Activated gamma-delta T cell treated with Interleukin-2 at 50 U/mL for 16 hours (primary cell): Measurements from ENCODE around the gene CEP41.
A peak's percentile ranks its signal among the peaks of the same experiment; 100 is the strongest.

Experiments used
- DNase-seq: peaks from one replicate; pipeline ENCODE4 v3.0.0-alpha.2; 2020

CEP41 gene

GRCh38 chr7:130440527-130441365 lies at the start of gene CEP41:
Gene CEP41 (minus strand): TSS chr7:130441016. CDS start chr7:130440966, 50 bp downstream.
- peak; percentile 89 for DNase-seq

- DNase-seq = no peak
Observed at GRCh38 chr7:130490311-130490791, 49.5 kb upstream of the CEP41 start.

GRCh38 chr7:130489140-130489983 lies 48.5 kb upstream of the CEP41 start:
- no peak for DNase-seq

- no peak for DNase-seq
Observed at GRCh38 chr7:130488392-130489139, 47.8 kb upstream of the CEP41 start.

GRCh38 chr7:130486954-130487436 lies 46.2 kb upstream of the CEP41 start:
- DNase-seq = no peak

GRCh38 chr7:130486114-130486953 lies 45.5 kb upstream of the CEP41 start:
- peak; percentile 39 for DNase-seq

GRCh38 chr7:130485734-130486113 lies 44.9 kb upstream of the CEP41 start:
- DNase-seq = no peak

GRCh38 chr7:130483031-130483430 lies 42.2 kb upstream of the CEP41 start:
- DNase-seq = no peak

GRCh38 chr7:130481898-130482297 lies 41.1 kb upstream of the CEP41 start:
- DNase-seq = no peak

GRCh38 chr7:130479716-130480400 lies 39.0 kb upstream of the CEP41 start:
- DNase-seq = no peak

- no peak for DNase-seq
Observed at GRCh38 chr7:130478991-130479390, 38.2 kb upstream of the CEP41 start.

- no peak for DNase-seq
Observed at GRCh38 chr7:130476297-130477150, 35.7 kb upstream of the CEP41 start.

- no peak for DNase-seq
Observed at GRCh38 chr7:130475776-130476175, 35.0 kb upstream of the CEP41 start.

GRCh38 chr7:130473876-130474275 lies 33.1 kb upstream of the CEP41 start:
- no peak for DNase-seq

- no peak for DNase-seq
Observed at GRCh38 chr7:130473289-130473688, 32.5 kb upstream of the CEP41 start.

- no peak for DNase-seq
Observed at GRCh38 chr7:130471974-130472373, 31.2 kb upstream of the CEP41 start.

GRCh38 chr7:130468612-130469011 lies 27.8 kb upstream of the CEP41 start:
- no peak for DNase-seq

GRCh38 chr7:130463553-130464434 lies 23.0 kb upstream of the CEP41 start:
- DNase-seq = no peak

- no peak for DNase-seq
Observed at GRCh38 chr7:130461272-130461671, 20.5 kb upstream of the CEP41 start.
